ELF-1 (cell line): ENCODE data around the gene RNF41.
"Not testable (repeated sequence)": the region's sequence is repeated elsewhere in the genome, so short reads cannot be mapped to it uniquely, and the experiment has no call there.

ENCODE experiments used
- DNase-seq: peaks from one replicate; pipeline ENCODE4 v3.0.0-alpha.2; 2016; ENCODE audit warnings: low read depth, low spot score

Gene RNF41

DNA sequence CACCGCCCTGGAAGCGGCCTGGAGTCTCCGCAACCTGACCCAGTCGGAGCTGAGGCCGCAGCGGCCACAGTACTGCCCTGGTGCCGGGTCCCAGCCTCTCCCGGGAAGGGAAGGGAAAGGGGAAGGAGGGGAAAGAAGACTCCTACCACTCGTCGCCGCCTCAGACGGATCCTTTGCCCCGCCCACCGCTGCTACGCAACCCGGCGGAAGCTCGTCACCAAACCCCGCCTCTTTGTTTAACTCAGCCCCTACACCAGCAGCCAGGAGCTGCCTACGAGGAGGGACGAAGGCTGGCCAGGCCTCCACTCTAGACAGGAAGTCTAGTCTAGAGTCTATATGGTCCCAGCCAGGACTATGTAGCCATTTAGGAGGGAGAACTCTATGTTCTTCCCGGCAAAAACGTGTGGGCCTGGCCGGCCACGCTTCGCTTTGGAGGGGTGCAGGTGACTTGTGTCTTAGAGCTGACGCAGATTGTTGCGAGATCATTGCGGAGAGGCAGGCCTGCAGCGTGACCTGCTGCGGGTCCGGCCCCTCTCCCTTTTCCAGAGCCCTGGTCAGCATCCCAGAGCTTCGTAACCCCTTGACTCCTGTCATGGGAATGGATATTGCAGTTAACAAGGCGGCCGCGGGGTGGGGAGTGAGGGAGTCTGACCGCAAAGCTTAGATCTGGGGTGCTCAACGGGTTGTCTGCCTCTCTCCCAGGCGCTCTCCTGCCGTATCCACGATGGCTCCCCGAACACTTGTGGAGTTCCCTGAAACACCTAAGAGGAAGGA, at the start of gene RNF41:
Gene RNF41, minus strand, starts transcription at position 166 of the 774 bp plus-strand sequence. CDS start 7,875 bp downstream, outside the sequence.
- DNase-seq = peak; percentile 100

DNA sequence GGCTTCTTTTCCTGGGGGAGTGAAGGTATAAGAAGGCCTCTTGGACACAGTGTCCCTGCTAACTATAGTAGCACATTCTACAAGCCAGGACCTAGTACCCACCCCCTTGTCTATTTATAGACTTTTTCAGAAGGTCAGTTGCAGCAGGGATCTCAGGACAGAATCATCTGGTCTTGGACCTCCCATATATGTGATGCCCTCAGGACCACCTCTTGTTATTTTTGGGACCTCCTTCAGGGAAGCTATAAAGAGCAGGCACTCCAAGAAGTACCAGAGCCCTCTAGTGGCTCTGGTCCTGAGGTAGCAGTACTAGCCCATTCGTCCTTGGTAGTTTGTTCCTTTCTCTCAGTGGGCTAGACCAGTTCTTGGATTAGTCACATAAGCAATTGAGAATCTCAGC, 49.3 kb upstream of the RNF41 start:
- DNase-seq = peak; percentile 36

DNA sequence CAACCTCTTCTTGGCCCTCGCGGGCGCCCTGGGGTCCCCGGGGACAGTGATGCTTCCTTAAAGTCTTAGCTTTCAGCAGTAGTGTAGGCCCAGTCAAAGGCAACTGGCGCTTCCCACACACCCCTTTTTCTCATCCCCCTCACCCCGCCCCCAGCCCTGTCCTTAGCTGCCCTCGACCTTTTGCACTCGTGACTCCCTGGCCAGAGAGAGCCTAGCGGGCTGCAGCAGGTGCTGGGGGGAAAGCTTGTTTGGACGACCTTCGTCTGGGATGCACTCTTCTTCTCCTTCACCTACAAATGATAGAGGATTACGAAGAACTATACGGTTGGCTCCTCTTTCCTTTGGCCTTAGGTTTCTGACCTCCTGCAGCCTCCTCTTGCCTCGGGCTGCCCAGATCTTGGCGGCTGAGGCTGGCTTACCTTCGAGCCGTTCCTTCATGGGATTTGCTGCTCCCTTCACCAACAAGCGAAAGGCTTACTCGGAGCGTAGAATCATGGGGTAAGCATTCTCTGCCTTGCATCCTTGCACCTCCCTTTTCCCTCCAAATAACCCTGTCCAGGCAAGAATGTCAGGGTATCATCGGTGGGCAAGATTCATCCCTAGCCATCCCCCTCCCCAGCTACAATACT, 45.8 kb upstream of the RNF41 start:
- DNase-seq = peak; percentile 62

DNA sequence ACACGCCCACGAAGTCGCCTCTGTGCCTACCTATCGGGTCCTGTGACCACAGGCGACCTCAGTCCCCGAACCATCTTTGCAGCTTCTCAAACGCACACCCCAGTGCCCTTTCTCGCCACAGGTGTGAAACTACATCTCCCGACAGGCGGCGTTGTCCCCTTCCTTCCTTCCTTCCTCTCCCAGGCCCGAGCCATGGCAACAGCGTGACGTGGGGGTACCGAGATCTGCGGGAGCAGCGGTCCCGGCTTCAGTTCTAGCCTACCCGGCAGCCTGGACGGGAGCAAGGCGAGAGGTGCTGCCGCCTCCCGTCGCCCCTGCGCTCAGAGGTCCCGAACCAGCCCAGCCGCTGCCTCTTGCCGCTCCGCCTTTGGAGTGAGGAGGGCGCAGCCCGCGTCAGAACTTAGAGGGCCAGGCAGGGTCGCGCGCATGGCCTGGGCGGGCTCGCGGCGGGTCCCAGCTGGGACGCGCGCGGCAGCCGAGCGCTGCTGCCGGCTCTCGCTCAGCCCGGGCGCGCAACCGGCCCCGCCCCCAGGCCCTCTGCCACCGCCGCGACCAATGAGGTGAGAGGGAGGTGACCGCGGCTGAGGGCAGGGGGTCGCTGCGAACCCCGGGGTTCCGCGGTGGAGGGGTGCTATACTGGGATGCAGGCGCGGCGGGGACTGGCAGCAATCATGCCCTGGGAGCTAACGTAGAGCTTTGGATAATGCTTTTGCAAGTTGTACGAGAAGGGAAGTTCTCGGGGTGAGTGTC, 45.1 kb upstream of the RNF41 start, which contains the start of gene COQ10A:
Gene COQ10A, plus strand, starts transcription at position 250 of the 750 bp plus-strand sequence. Its CDS starts 177 bp downstream, at position 427.
- peak; percentile 95 for DNase-seq

DNA sequence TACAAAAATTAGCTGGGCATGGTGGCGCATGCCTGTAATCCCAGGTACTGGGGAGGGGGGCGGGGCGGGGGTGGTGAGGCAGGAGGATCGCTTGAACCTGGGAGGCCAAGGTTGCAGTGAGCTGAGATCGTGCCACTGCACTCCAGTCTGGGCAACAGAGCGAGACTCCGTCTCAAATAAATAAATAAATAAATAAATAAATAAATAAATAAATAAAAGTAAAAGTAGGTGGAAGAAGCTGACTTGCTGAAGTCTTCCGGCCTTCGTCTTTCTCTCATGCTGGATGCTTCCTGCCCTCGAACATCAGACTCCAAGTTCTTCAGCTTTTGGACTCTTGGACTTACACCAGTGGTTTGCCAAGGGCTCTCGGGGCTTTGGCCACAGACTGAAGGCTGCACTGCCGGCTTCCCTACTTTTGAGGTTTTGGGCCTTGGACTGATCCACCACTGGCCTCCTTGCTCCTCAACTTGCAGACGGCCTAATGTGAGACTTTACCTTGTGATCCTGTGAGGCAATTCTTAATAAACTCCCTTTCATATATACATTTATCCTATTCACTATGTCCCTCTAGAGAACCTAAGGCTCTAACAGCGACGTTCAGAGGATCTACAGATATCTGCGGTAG, 44.5 kb upstream of the RNF41 start:
- not testable (repeated sequence) for DNase-seq

DNA sequence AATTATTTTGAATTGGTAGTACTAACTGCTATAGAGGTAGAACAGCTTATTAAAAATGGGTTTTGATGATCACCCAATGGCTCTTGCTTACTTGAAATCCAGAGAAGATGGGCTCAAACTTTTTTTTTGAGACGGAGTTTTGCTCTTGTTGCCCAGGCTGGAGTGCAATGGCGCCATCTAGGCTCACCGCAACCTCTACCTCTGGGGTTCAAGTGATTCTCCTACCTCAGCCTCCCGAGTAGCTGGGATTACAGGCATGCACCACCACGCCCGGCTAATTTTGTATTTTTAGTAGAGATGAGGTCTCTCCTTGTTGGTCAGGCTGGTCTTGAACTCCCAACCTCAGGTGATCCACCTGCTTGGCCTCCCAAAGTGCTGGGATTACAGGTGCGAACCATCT, 41.2 kb upstream of the RNF41 start:
- DNase-seq = not testable (repeated sequence)

DNA sequence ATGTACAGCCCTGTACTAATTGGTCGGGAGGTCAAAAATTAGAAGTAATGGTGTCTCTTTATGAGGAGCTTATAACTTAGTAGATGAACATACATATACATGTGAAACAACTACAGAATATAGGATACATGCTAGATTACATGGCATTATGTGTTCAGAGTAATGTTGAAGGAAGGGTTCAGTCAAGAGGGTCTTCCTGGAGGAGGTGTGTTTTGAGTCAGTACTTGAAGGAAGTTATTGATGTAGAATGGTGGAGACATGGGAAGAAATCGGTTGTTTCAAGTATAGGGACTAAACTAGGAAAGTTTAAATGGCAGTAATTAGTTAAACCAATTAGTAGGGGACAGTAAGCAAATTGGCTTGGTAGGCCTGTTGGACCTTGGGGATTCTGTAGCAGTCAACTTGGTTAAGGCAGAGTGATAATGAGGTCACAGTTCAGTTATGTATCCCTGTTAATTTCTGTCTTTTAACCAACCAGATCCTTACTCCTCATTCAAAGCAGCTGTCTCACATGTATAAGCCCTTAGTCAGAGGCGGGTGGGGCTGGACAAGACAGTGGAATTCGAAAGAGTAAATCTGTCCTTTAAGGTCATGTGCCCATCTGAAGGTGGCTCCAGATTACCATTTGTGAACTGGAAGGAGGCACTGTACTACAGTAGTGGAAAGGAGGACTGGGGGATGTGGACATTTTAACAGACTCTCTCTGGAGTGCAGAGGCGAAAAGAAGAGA, 39.9 kb upstream of the RNF41 start:
- DNase-seq = peak; percentile 46

DNA sequence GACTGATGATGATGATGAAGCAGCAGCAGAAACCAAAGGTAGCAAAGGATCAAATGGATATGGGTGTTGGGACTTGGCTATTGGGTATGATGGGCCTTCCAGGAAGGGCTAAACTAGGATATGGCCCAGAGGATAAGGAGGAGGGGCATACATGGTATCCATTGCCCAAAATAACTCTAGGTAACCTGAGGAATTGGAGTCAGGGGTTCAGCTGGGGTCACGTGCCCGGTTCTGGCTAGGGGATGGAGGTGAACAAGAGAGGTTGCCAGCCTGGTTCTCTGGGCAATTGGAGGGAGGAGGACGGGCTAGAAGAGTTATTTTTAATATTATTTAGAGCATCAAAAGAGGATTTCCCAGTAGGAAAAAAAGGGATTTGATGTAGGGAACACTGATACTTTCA, 39.2 kb upstream of the RNF41 start:
- no peak for DNase-seq

DNA sequence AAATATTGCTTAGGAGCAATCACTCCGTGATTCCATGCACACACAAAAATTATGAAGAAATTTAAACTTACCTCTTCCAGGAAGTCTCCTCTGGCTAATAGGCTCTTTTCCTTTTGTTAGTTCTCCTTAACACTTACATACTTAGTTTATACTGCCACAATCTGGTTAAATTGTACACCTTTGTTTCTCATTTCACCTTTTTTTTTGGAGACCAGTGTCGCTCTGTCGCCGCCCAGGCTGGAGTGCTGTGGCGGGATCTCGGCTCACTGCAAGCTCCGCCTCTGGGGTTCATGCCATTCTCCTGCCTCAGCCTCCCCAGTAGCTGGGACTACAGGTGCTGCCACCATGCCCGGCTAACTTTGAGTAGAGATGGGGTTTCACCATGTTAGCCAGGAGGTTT, 38.7 kb upstream of the RNF41 start:
- no peak for DNase-seq

DNA sequence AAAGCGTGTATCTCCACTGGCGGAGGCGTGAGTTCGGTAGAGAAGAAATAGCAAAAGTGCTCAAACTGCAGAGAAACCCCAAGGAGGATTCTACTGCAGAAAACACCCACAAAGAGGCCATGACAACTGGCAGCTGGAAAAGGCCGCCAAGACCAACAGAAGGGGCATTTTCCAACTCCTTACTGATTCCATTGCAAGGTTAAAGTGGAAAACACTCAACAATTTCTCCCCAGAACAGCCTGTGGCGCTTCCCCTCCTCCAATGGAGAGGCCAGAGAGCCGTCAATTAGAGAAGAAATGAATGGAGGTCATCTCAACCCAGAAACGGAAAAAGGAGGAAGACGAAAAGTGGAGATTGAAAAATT, 37.1 kb upstream of the RNF41 start:
- no peak for DNase-seq

DNA sequence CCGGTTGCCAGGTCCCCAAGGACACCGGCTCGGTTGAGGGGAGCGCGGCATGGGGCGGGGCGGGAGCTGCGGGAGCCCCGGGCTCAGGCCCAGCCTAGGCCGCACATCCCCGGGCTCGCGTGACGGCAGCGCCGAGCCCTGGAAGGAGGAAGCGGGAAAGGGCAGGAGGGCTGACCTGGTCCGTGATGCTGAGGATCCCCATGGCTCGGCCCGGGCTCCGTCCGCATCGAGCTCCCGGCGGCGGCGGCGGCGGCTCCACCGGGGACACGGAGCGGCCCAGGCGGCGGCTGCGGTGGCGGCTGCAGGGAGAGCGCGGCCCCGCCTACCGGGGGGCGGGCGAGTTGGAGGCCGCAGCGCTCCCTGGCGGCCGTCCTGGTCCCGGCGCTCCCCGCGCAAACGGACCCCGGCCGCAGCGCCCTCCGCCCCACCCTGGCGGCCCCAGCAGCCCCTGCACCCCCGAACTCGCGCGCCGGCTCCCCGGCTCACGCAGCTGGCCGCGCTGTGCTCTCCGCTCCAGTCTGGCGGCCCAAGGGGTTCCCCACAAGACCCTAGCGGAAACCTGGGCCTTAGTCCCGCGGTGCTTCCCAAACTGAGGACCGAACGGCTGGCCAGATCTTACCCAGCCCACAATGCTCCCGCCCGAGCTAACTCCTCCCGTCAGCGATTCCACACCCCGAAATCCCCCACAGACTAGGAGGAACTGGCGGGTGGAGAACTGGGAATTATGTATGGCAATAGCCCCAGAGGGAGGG, 36.5 kb upstream of the RNF41 start, which contains the start of gene ANKRD52:
Gene ANKRD52, minus strand, starts transcription at position 317 of the 752 bp plus-strand sequence. Its CDS starts 115 bp downstream, at position 202.
- DNase-seq = peak; percentile 77

DNA sequence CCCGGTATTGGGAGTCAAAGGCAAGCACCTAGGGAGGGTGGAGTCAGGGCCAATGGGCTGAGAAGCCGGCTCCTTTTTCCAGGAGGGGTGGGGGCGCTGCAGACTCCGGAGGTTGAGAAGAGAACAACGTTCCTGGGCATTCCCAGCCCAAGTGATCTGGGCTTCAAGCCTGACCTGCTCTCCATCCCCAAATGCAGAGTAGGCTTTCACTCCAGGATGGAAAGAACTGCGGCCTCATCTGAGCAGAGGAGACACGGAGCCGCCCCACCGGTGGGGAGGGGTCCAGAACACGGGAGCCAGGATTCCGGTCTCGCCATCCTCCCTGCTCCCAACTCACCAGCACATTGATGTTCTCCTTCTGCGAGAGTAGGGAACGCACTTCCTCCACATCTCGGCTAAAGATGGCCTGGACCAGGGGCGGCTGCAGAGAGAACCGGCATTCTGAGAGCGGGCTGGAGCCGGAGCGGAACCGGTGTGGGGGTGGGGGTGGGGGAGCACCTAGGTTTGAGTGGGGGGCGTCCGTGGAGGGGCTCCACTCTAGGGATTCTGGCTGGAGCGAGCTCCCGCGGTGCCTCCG, 35.9 kb upstream of the RNF41 start:
- peak; percentile 77 for DNase-seq

DNA sequence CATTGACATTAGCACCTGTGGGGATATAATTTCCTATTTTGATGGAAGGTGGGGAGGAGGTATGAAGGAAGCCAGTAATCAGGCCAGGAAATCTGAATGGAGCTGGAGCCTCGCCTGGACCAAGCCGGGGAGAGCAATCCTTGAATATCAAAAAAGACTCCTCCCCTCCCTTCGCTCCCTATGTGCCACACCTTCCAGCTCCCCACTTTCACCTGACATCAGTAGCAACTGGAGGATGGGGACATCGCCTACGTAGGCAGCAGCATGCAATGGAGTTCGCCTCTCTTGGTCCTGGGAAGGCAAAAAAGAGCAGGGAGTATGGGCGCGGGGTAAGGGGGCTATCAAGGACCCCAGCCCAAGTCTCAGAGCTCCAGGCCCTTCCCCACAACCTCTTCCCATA, 35.3 kb upstream of the RNF41 start:
- DNase-seq = no peak

DNA sequence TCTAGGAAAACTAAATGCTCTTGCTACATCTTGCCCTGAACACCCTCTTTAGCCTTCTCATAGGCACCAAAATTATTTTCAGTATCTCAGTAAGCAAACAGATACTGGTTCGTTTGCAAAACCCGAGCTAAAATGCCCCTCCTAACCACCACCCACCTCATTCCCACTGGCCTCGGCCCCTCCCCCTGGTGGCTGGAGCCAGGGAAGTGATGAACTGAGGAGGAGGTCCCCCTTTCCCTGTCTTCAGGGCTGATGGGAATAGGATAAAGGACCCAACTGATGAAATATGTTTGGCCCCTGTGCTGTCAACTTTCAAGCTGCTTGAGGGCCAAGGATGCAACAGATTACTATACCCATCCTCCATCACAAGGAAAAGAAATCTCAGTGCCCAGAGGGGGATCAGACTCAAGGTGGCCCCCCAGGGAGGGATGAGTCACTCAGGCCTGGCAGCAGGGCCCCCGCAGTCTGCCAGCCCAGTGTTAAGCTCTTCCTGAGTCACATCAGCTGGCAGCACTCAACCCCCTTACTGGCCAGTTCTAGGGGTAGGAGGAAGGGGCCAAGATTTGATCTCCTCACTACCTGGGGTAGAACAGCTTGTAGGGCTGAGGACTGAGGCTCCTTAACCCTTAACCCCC, 34.7 kb upstream of the RNF41 start:
- no peak for DNase-seq

DNA sequence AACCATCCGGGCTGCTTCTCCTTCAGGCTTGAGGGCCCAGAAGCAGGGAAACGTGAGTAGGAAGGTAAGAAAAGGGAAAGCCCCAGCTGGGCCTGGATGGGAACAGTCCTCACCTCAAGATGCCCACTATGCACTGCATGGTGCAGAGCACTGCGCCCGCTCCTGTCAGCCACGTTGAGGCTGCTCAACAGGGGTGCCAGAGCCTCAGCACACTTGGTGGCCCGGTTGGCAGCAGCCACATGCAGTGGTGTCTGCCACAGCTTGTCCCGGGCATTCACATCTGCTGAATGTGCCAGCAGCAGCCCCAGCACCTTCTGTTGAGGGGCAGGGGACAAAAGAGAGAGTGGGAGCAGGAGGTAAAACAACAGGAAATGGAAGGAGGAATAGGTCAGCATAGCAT, 33.9 kb upstream of the RNF41 start:
- DNase-seq = no peak

DNA sequence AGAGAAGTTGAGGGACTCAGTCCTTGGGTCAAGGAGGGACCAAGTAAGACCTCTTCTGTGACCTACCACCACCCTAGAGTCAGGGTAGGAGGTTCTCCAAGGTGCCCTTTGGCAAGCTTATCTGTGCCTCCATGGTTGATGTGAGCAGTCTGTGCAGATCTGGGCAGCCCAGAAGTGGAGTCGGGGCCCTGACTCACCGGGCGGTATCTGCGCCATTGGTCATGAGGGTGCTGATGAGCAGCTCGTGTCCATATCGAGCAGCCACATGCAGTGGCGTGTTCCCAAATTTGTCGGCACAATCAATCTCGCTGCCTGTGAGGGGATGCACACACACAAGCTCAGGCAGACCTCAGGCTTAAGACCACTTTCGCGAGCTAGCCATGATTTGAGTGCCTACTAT, 31.4 kb upstream of the RNF41 start:
- DNase-seq = no peak

DNA sequence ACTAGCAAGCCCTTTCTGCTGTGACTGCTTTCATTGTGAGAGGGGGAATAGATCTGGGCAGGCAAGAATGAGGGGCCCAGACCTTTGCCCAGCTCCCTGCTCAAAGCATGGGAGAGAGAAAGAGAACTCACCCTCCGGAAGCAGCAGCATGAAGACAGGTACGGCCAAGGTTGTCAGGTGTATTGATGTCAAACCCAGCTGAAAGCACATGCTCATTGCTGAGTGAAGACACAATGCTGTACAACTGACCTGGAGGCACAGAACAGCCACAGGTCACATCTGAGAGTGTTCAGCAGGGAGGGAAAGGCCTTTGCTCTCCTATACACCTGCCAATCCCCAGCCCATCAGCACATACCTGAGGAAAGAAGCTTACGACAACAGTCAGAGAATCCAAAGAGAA, 30.9 kb upstream of the RNF41 start:
- no peak for DNase-seq

DNA sequence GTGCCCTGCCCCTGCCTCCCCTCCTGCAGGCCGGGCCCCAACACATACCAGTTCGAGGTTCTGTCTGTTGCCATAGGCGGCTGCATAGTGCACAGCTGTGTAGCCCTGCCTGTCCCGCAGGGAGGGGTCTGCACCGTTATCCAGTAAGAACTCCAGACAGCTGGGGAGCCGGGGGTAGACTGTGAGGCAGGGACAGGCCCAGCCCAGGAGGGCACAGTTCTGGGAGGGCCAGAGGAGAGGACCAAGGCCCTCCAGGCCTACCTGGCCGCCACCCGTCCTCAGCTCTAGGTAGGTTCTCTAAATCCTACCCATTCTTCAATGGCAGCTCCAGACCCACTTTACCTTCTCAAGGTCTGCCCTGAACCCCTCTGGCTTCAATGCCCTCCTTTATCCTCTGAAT, 27.0 kb upstream of the RNF41 start:
- DNase-seq = no peak

DNA sequence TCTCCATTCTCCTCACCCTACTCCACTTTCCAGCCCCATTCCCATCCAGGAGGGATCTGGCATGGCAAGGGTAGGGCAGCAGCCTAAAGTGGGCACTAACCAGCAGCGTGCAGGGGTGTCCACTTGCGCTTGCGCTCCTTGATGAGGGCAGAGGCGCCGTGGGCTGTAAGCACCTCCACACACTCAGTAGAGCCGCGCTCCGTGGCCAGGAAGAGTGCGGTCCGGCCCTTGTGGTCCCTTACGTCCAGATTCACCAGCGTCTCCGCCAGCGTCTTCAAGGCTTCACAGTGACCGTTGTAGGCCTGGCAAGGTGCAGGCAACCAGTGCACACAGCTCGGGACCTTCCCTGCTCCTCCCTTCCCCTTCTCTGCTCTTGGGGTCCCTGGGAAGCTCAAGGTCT, 26.2 kb upstream of the RNF41 start:
- no peak for DNase-seq

DNA sequence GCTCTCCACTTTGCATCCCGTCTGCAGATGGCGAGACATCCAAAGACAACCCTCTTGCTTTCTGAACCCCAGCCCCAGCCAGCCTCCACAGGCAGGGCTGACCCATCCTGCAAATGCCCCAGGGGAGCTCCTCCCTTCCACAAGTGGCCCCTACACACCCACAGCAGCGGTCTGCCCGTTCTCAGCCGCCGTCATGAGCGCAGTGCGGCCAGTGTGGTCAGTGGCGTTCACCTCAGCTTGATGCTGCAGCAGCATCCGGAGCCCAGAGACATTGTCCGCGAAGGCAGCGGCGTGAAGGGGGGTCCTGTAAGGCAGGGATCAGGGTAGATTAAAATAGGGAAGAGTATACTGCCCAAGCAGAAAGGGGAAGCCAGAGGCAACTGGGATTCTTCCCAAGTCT, 22.8 kb upstream of the RNF41 start:
- no peak for DNase-seq
